Mammary epithelial cell (primary cell): ENCODE results near the gene PLAAT3.

ENCODE experiments used
- CTCF ChIP-seq, 2 donors: IDR thresholded peaks in 1 of 2; conservative IDR thresholded peaks in 1 of 2; 2 replicates each; pipeline ENCODE4 v1.5.1; 2011 to 2012; ENCODE audit warnings: inconsistent platforms in 2 of 2, low read length in 2 of 2, mild to moderate bottlenecking in 2 of 2, control low read depth in 1 of 2, low read depth in 1 of 2; ENCODE audit not compliant: insufficient read depth in 1 of 2; ENCODE audit errors: extremely low read depth in 1 of 2
- EZH2 ChIP-seq: IDR thresholded peaks from 2 replicates; pipeline ENCODE4 v1.6.1; 2012; ENCODE audit warnings: low read length, inconsistent platforms, borderline replicate concordance

GRCh38 chr11:63621071-63621470 is 6.8 kb upstream of the PLAAT3 start:
- TF ChIP-seq CTCF (conservative IDR thresholded peaks at IDR 0.05 in 1 of 2, IDR thresholded peaks at IDR 0.05 in 1 of 2; ENCODE audit: extremely low read depth in 1 of 2, insufficient read depth in 1 of 2, low read depth in 1 of 2, low read length in 2 of 2) (no peak), EZH2 (no peak)
